ENCODE results near the gene CCDC85A.

Gene CCDC85A

DNA sequence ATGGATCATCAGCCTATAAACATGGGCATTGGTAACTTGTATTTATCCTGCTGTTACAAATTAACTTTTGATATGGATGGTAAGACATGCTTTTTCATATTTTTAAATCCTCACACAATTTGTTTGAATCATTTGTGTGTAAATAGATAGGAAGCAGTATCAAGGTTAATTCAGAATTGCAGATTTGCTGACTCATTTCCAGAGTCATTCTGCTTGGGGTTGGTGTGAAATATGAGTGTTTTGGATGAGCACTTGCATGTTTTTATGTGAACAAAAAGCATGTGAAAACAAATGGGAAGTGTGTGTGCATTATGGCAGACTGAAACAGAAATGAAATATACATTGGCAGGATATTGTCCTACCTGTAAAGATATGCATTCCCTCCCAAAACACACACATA, 11.8 kb downstream of the CCDC85A start:
- no peak for DNase-seq (ENCODE audit: low read depth)

DNA sequence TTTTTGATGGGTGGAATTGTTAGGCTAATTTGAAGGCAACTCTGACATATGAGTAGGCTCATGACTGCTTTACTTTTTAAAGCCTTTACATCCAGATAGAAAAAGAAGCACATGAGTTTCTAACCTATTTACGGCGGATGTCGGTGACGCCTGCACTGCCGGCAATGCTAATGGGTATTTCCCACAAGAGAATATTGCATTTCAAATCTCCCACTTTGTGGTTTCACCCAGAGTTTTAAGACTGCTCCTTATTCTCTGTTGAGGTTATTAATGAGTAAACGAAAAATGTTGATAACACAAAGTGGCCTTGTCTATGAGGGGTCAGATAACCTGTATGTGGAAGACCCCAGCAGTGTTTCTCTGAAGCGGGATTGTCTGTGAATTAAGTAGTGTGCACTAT, 14.0 kb downstream of the CCDC85A start:
- no peak for DNase-seq (ENCODE audit: low read depth)

GRCh38 chr2:56198936-56199335, 15.1 kb downstream of the CCDC85A start:
- no peak for DNase-seq (ENCODE audit: low read depth)

DNA sequence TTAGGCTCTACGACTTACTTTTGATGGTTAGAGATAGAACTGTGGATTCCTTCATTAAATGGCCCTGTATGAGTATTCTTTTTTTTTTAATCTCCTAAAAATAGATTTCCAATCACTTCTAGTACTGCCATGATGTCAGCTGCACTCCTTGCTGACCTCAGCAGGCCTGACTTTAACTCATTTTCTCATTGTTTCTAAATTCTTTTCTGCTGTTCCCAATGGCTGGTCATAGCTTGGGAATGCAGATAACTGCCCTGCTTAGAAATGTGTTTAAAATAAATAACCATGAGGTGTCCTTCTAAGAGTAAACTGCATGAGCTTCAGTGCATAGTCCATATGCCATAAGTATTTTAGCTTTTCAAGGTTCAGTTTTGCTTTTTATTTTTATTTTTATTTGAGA, 15.7 kb downstream of the CCDC85A start:
- peak; percentile 85 for DNase-seq (ENCODE audit: low read depth)

GRCh38 chr2:56202381-56203121, 18.8 kb downstream of the CCDC85A start:
- DNase-seq (ENCODE audit: low read depth), result no peak

- no peak for DNase-seq (ENCODE audit: low read depth)
These were observed 20.8 kb downstream of the CCDC85A start for GRCh38 chr2:56204556-56204955.

DNA sequence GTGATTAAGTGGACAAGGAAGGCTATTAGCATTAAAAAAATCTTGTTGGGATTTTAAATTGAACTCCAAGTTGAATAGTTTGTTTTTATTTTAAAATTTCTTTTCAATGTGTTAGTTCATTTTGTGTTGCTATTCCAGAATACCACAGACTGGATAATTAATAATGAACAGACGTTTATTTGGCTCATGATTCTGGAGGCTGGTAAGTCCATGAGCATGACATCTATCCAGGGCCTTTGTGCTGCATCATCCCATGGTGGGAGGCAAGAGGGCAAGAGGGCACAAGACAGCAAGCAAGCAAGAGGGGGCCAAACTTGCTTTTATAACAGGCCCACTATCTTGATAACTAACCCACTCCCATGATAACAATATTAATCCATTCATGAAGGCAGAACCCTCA, 22.5 kb downstream of the CCDC85A start:
- DNase-seq (ENCODE audit: low read depth), result no peak

GRCh38 chr2:56207760-56208159, 24.0 kb downstream of the CCDC85A start:
- DNase-seq (ENCODE audit: low read depth), result no peak

GRCh38 chr2:56208380-56208779, 24.6 kb downstream of the CCDC85A start:
- no peak for DNase-seq (ENCODE audit: low read depth)

GRCh38 chr2:56209701-56210100, 25.9 kb downstream of the CCDC85A start:
- DNase-seq (ENCODE audit: low read depth), result no peak

DNA sequence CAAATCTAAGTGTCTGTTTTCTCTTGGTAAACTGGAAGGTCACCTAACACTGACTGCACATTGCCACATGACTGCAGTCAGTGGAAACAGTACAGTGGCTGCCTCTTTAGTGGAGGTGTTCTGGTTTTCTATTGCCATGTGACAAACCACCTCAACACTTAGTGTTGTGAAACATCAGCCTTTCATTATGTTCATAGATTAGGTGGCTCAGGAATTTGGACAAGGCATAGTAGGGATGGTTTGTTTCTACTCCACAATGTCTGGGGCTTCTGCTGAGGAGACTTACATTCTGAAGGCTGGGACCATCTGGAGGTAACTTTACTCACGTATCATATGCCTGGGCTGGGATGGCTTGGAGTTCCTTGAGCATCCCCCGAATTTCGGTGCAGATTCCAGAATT, 26.5 kb downstream of the CCDC85A start:
- DNase-seq (ENCODE audit: low read depth), result no peak

DNA sequence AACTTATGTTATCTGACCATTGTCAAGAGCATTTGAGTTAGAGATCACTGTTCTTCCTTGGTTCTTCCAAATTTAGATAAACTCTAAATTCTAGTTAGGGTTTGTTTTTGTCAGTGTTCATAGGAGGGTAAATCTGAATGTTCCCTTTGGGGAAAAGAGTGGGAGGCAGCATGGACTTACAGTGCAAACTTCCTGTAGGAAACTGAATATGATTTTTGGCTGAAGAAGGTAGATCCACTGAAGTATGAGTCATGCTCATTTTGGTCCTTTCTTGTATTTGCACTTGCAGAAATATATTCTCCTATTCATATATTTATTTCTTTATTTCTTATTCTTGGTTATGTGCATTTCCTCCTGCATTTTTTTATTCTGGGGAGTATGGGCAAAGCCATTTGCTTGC, 27.3 kb downstream of the CCDC85A start:
- no peak for DNase-seq (ENCODE audit: low read depth)

GRCh38 chr2:56215911-56216310, 32.1 kb downstream of the CCDC85A start:
- DNase-seq (ENCODE audit: low read depth), result no peak

- DNase-seq (ENCODE audit: low read depth), result no peak
These were observed 33.3 kb downstream of the CCDC85A start for GRCh38 chr2:56217106-56217505.

DNA sequence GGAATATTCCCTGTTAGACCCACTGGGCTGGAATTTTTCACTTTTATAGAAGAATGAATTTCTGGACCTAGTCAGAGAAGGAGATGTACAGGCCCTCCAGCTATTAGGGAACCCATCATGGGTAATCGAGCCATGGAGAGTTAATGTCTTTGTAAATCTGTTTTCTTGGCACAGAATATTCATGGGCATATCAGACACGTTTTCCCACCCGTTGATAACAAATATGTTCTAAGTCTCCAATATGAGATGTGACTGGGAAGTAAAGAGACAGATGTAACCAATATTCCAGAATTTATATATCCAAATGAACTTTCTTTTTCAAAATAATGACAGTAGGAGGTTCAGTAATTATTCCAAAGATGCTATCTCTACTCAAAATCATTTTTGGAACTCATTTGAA, 38.7 kb downstream of the CCDC85A start:
- no peak for DNase-seq (ENCODE audit: low read depth)

- no peak for DNase-seq (ENCODE audit: low read depth)
These were observed 40.5 kb downstream of the CCDC85A start for GRCh38 chr2:56224316-56224715.

DNA sequence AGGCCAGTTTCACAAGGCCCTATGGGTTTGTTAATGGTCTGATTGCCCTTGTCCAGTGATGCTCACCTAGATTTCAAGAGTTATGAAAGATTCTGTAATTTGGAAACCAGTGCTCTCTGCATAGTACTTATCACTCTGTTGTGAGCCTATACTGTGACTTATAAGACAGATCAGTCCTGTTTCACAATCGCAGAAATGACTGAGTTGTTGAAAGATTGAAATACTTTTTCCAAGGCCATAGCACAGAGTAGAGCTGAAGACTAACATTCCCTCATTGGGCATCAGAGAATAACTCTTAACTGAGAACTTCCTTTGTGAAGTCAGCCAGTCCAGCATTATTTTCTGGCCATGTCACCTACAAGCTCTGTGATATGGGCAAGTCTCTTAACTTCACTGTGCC, 44.0 kb downstream of the CCDC85A start:
- DNase-seq (ENCODE audit: low read depth), result peak; percentile 47

DNA sequence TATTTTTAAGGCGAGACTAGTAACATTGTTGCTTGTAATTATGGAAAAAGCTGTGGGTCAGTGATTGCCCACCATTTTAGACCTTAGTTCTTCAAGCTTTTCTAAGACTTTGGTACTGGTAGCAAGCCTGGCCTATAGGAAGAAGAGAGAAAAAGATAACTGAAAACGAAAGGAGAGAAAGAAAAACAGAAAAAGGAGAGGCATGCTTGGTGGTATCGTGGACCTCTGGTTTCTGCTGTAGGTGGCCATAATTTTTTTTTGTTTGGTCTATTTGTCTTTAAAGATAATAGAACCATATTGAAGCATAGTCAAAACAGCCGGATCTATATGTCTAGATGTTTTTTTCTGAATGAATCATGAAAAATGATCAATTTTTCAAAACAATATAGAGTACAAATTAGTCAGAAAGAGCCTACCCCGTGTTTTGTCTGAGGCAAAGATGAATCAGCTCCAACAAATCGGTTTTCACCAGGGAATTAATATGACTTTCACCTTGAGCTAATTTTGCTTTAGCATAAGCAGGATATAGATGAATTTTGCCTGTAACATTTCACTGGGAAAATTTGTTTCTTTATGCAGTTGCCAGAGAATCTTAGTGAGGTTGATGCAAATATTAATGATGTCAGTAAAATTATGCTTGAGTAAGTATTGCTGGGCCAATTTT, 45.7 kb downstream of the CCDC85A start:
- DNase-seq (ENCODE audit: low read depth), result no peak

DNA sequence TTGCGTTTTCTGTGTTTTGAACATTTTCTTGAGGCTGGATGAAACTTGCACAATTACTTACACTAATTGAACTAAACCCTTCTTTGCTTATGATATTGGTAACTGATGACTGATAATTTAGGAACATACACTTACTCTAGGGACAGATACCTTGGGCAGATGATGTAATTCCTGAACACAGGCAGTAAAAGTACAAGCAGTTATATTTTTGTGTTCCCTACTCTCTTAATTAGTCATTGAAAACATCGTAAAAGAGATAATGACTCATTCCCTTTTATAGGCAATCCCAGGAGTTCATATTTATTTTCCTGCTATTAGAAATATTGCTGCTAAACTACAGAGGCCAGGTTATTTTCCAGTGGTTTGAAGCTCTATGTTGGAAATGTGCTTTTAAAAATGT, 46.4 kb downstream of the CCDC85A start:
- DNase-seq (ENCODE audit: low read depth), result peak; percentile 57

DNA sequence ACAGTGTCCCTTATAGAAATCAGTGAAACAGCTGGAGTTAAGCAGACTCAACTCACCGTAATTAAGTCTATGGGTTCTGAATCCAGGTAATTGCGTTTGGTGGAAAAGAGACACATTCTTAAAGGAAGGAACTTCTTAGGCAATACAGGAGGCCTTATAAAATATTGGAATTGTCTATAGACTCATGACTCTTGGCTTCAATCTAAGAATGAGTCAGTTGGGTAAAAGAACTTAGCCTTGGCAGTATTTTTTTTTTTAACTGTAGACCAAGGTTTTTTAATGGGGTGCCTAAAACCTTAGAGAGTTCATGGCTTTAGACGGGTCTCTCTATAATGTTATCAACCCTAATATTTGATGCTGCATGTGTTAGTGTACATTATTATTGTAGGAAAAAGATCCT, 47.6 kb downstream of the CCDC85A start:
- no peak for DNase-seq (ENCODE audit: low read depth)

- DNase-seq (ENCODE audit: low read depth), result no peak
These were observed 49.1 kb downstream of the CCDC85A start for GRCh38 chr2:56232912-56233311.

- DNase-seq (ENCODE audit: low read depth), result no peak
These were observed 50.5 kb downstream of the CCDC85A start for GRCh38 chr2:56234241-56234640.

GRCh38 chr2:56239030-56239429, 55.2 kb downstream of the CCDC85A start:
- no peak for DNase-seq (ENCODE audit: low read depth)

- no peak for DNase-seq (ENCODE audit: low read depth)
These were observed 55.6 kb downstream of the CCDC85A start for GRCh38 chr2:56239437-56239836.
